GM19240 (cell line): ENCODE results near the gene FAM47A.

Source experiments
- DNase-seq: peaks from one replicate; pipeline ENCODE4 v3.0.0; 2011; ENCODE audit warnings: low spot score; ENCODE audit not compliant: insufficient read length

Gene FAM47A

GRCh38 chrX:34132028-34132427, at the start of gene FAM47A:
Gene FAM47A (minus strand): TSS chrX:34132314. CDS start chrX:34132278, 36 bp downstream.
- no peak for DNase-seq

GRCh38 chrX:34147345-34147744, 15.2 kb upstream of the FAM47A start:
- no peak for DNase-seq

DNA sequence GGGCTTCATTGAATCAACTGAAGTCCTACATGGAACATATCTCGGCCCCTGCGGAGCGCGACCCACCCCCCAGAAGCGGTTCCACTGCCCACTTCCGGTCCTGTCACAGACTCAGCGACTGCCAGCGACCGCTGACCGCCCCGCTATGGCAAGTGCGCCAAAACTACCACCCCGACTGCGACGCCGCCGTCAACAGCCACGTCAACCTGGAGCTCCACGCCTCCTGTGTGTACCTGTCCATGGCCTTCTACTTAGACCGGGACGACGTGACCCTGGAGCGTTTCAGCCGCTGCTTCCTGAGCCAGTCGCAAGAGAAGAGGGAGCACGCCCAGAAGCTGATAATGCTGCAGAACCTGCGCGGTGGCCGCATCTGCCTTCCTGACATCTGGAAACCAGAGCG, 14.8 kb upstream of the FAM47A start:
- no peak for DNase-seq

GRCh38 chrX:34144246-34144645, 12.1 kb upstream of the FAM47A start:
- DNase-seq: no peak

DNA sequence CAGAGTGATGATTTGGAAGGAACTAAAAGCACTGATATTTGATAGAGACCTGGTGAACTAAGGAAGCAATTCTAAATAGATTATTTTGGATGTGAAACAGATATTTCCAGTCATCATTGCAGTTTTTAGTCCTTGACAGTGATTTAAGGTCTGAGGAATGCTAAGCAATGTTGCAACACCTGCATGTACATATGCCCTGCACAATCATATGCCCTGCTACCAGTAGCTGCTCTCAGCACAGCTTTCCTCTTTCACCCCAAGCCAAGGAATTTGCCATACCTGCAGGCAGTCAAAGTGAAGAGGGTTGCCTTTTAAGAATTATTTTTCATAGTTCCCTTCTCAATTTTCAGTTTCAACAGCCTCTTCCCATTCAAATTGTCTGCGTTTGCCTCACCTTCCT, 8.7 kb upstream of the FAM47A start:
- no peak for DNase-seq

GRCh38 chrX:34130980-34131744, 952 bp downstream of the FAM47A start:
- DNase-seq: no peak

- DNase-seq: no peak
These were observed 1.6 kb downstream of the FAM47A start for GRCh38 chrX:34130501-34130900.

GRCh38 chrX:34126011-34126410, 6.1 kb downstream of the FAM47A start:
- no peak for DNase-seq

- no peak for DNase-seq
These were observed 13.0 kb downstream of the FAM47A start for GRCh38 chrX:34119122-34119521.

GRCh38 chrX:34112459-34112858, 19.7 kb downstream of the FAM47A start:
- no peak for DNase-seq
